Transverse colon (tissue), 4 donors: Measurements from ENCODE around the gene IPO11.

Experiments used
- POLR2AphosphoS5 ChIP-seq, 3 donors: sonication (generic); formaldehyde crosslinking; IDR thresholded peaks; one replicate each; pipeline ENCODE4 v1.6.1; 2016; ENCODE audit warnings: antibody characterized with exemption in 3 of 3
- TF ChIP-seq, protein P1 (sequence below), 5 experiments: fragments of 200-600 bp in 3 of 5; fragments of 450-650 bp in 2 of 5; sonication (generic) in 3 of 5; IDR thresholded peaks; 1 replicate in 2 of 5; 2 replicates in 3 of 5; pipeline ENCODE4 v1.5.1; 2016 to 2017; ENCODE audit warnings: antibody characterized with exemption in 5 of 5, inconsistent platforms in 3 of 5, mild to moderate bottlenecking in 2 of 5, moderate library complexity in 1 of 5

DNA sequence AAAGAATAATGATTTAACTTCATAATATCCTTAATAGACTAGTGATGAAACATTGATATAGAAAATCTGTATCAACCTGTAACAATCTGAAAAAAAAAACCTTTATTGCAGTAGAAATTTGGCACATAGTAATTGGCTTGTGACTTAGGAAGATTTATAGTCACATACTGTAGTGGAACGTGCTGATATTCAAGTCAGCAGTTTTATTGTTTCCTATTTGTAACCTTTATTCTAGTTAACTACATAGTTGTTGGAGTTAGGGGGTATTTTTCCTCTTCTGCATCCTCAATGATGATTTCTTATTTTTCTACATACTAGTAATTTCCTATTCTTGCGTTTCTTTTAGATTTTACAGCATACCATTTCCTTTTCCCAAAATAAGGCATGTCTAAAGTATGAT is 151.5 kb downstream of the IPO11 start:
- TF ChIP-seq, protein P1, sequence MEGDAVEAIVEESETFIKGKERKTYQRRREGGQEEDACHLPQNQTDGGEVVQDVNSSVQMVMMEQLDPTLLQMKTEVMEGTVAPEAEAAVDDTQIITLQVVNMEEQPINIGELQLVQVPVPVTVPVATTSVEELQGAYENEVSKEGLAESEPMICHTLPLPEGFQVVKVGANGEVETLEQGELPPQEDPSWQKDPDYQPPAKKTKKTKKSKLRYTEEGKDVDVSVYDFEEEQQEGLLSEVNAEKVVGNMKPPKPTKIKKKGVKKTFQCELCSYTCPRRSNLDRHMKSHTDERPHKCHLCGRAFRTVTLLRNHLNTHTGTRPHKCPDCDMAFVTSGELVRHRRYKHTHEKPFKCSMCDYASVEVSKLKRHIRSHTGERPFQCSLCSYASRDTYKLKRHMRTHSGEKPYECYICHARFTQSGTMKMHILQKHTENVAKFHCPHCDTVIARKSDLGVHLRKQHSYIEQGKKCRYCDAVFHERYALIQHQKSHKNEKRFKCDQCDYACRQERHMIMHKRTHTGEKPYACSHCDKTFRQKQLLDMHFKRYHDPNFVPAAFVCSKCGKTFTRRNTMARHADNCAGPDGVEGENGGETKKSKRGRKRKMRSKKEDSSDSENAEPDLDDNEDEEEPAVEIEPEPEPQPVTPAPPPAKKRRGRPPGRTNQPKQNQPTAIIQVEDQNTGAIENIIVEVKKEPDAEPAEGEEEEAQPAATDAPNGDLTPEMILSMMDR (IDR thresholded peaks at IDR 0.05), result no peak
- TF ChIP-seq POLR2AphosphoS5 (IDR thresholded peaks at IDR 0.05), result no peak
